ENCODE measurements around the gene KDM4D. TPM values are rescaled to one million over a fixed set of nuclear protein-coding genes. Genes with fewer than 3 reads are reported as not detected.
"Not testable (repeated sequence)": the region's sequence is repeated elsewhere in the genome, so short reads cannot be mapped to it uniquely, and the experiment has no call there.

The KDM4D gene
- total RNA-seq, 1 experiment from 2014 or later, result 1.1 TPM

DNA sequence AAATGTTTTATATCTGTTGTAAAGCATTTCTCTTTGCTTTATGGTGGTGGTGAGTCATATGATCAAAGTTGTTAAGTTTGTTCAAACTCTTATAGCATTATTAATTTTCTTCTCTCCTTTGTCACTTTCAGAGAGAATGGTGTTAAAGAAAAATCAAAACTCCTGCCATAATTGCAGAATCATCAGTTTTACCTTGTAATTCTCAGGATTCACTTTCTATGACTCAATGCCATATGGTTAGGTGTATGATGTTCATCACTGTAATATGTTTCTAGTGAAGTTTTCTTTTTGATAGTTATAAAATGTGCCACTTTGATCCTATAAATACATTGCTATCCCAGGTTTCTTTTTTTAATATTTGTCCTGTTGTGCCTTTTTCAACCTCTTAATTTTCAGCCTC is 37.9 kb downstream of the KDM4D start:
- Mint-ChIP-seq H3K4me1 (ENCODE audit: insufficient read depth, unreplicated experiment) (no peaks in the 10 kb centered on the region), H3K27ac (ENCODE audit: low read depth, unreplicated experiment) (no peak overlapping the region), H3K9me3 (ENCODE audit: unreplicated experiment) (no peaks in the 10 kb centered on the region), H3K27me3 (ENCODE audit: insufficient read depth, unreplicated experiment) (peaks cover 33% of the 10 kb centered on the region), H3K36me3 (ENCODE audit: insufficient read depth, unreplicated experiment) (no peaks in the 10 kb centered on the region), H3K4me3 (ENCODE audit: unreplicated experiment) (no peak overlapping the region)
- no TSS peak for BruUV-seq (replicated peaks)
- ChIA-PET POLR2A (interaction anchor here (0.6 kb wide), 1 partner anchor 56 kb away, joined by 3 read pairs; no protein-coding TSS in a partner anchor), CTCF (interaction anchor here (0.7 to 0.8 kb wide), 2 partner anchors 695 to 727 kb away, joined by 3 read pairs; no protein-coding TSS in a partner anchor)
- intact Hi-C loops (cut with micrococcal nuclease), result no loop called here
- TF ChIP-seq, protein P1, sequence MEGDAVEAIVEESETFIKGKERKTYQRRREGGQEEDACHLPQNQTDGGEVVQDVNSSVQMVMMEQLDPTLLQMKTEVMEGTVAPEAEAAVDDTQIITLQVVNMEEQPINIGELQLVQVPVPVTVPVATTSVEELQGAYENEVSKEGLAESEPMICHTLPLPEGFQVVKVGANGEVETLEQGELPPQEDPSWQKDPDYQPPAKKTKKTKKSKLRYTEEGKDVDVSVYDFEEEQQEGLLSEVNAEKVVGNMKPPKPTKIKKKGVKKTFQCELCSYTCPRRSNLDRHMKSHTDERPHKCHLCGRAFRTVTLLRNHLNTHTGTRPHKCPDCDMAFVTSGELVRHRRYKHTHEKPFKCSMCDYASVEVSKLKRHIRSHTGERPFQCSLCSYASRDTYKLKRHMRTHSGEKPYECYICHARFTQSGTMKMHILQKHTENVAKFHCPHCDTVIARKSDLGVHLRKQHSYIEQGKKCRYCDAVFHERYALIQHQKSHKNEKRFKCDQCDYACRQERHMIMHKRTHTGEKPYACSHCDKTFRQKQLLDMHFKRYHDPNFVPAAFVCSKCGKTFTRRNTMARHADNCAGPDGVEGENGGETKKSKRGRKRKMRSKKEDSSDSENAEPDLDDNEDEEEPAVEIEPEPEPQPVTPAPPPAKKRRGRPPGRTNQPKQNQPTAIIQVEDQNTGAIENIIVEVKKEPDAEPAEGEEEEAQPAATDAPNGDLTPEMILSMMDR (IDR thresholded peaks at IDR 0.05; ENCODE audit: unreplicated experiment), result no peak
- DNase-seq (ENCODE audit: unreplicated experiment), result no peak

DNA sequence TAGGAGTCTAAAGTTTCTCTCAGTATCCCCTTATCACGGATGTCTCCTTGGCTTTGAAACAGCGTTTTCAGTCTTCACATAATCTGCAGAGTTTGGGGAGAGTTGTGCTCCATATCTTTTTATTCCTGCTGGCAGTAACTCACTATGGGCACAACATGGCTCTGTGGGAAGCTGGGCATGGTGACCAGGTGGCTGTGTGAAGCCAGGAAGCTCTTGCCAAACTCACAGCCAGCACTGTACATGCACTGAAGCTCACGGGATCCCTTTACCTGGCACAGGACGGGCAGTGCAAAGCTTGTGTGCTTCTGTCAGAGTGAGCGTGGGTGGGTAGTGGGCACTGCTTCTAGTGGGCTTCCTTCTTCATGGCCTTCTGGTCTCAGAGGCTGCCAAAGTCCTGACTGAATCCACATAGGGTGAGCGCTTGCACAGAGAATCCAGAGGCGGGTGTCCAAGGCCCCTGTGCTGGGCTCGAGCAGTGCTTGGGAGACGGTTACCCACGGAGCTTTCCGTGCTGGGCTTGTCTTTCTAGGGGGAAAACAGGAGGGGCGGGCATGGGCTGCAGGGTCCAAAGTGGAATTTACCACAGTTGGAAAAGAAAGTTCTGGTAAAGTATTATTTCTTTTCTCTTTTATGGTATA is 40.8 kb downstream of the KDM4D start:
- no TSS peak for BruUV-seq (replicated peaks)
- H3K4me1 Mint-ChIP-seq (ENCODE audit: insufficient read depth, unreplicated experiment), result no peaks in the 10 kb centered on the region
- POLR2A ChIA-PET, result interaction anchor here (0.8 kb wide), 1 partner anchor 17 kb away, joined by 3 read pairs; no protein-coding TSS in a partner anchor

DNA sequence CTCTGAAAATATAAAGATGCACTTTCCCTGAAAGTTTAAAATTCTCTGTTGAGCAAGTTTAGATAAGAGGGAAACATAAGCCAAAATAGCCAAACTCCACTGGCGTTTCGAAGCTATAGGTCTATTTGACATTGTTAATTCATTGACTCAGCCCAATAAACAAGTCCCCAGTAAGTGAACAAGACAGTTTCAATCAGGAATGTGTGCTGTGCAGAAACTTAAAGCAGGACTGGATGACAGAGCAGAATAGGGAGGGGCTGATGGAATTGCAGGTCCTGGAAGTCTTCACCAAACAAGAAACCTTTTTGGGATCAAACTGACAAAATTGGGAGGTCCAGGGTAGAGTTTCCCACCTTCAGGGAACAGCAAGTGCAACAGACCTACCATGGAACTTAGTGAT is 42.6 kb downstream of the KDM4D start:
- Mint-ChIP-seq H3K27me3 (ENCODE audit: insufficient read depth, unreplicated experiment) (no peaks in the 10 kb centered on the region), H3K36me3 (ENCODE audit: insufficient read depth, unreplicated experiment) (no peaks in the 10 kb centered on the region), H3K9me3 (ENCODE audit: unreplicated experiment) (no peaks in the 10 kb centered on the region), H3K27ac (ENCODE audit: low read depth, unreplicated experiment) (no peak overlapping the region), H3K4me3 (ENCODE audit: unreplicated experiment) (no peak overlapping the region), H3K4me1 (ENCODE audit: insufficient read depth, unreplicated experiment) (no peaks in the 10 kb centered on the region)
- BruUV-seq (replicated peaks), result no TSS peak
- no peak for DNase-seq (ENCODE audit: unreplicated experiment)
- POLR2A ChIA-PET, result interaction anchor here (1.1 kb wide), 1 partner anchor 52 kb away, joined by 3 read pairs; no protein-coding TSS in a partner anchor
- TF ChIP-seq, protein P1 (IDR thresholded peaks at IDR 0.05; ENCODE audit: unreplicated experiment), result no peak
- intact Hi-C loops (cut with micrococcal nuclease), result no loop called here
- CTCF ChIA-PET, result no interaction called here

More for the DNA sequence above, 40.8 kb downstream of the KDM4D start:
- CTCF ChIA-PET, result no interaction called here
- Mint-ChIP-seq H3K4me3 (ENCODE audit: unreplicated experiment) (no peak overlapping the region), H3K9me3 (ENCODE audit: unreplicated experiment) (no peaks in the 10 kb centered on the region), H3K27ac (ENCODE audit: low read depth, unreplicated experiment) (no peak overlapping the region), H3K27me3 (ENCODE audit: insufficient read depth, unreplicated experiment) (peaks cover 12% of the 10 kb centered on the region), H3K36me3 (ENCODE audit: insufficient read depth, unreplicated experiment) (no peaks in the 10 kb centered on the region)
- TF ChIP-seq, protein P1 (IDR thresholded peaks at IDR 0.05; ENCODE audit: unreplicated experiment), result no peak
- intact Hi-C loops (cut with micrococcal nuclease), result no loop called here
- no peak for DNase-seq (ENCODE audit: unreplicated experiment)

DNA sequence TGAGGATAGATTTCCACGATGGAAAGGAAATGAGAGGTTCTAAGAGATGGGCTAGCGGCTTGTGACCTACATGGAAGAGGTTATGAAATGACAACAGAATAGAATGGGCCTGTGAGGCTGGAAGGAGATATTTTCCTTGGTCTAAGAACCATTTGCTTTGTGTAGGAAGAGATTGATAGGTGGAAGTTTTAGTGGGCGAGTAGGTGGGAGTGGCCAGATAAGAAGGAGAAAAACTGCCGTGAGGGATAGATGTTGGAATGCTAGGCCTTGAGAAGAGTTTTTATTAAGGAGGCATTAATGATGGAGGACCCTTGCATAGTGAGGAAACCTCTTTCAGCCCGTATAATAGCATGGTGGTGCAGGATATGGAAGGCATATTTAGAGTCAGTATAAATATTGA is 48.0 kb downstream of the KDM4D start:
- H3K4me1 Mint-ChIP-seq (ENCODE audit: insufficient read depth, unreplicated experiment); H3K9me3 Mint-ChIP-seq (ENCODE audit: unreplicated experiment); H3K4me3 Mint-ChIP-seq (ENCODE audit: unreplicated experiment); POLR2A ChIA-PET; H3K36me3 Mint-ChIP-seq (ENCODE audit: insufficient read depth, unreplicated experiment); DNase-seq (ENCODE audit: unreplicated experiment); H3K27ac Mint-ChIP-seq (ENCODE audit: low read depth, unreplicated experiment); H3K27me3 Mint-ChIP-seq (ENCODE audit: insufficient read depth, unreplicated experiment); intact Hi-C loops (cut with micrococcal nuclease); BruUV-seq (replicated peaks); CTCF ChIA-PET: not testable (repeated sequence)
